Duodenal mucosa (tissue), 2 donors: ENCODE measurements around the gene FAM83B.

Source experiments
- H3K27ac ChIP-seq: one replicate; pipeline ENCODE4 v1.7.0; 2013; ENCODE audit warnings: low read depth, low read length
- H3K27me3 ChIP-seq, 2 donors: one replicate each; pipeline ENCODE4 v1.7.0; 2013; ENCODE audit warnings: low read length in 2 of 2, control low read depth in 1 of 2; ENCODE audit not compliant: insufficient read depth in 2 of 2, control insufficient read depth in 1 of 2
- H3K36me3 ChIP-seq, 2 donors: one replicate each; pipeline ENCODE4 v1.7.0; 2013; ENCODE audit warnings: low read length in 2 of 2, control low read depth in 1 of 2; ENCODE audit not compliant: insufficient read depth in 2 of 2, control insufficient read depth in 1 of 2
- H3K4me1 ChIP-seq, 2 donors: one replicate each; pipeline ENCODE4 v1.7.0; 2013; ENCODE audit warnings: low read length in 2 of 2, control low read depth in 1 of 2; ENCODE audit not compliant: insufficient read depth in 2 of 2, control insufficient read depth in 1 of 2
- H3K4me3 ChIP-seq, 2 donors: one replicate each; pipeline ENCODE4 v1.7.0; 2013; ENCODE audit warnings: low read length in 2 of 2, low read depth in 1 of 2
- H3K9ac ChIP-seq, 2 donors: one replicate each; pipeline ENCODE4 v1.7.0; 2013; ENCODE audit warnings: low read length in 2 of 2, low read depth in 1 of 2
- H3K9me3 ChIP-seq, 2 donors: one replicate each; pipeline ENCODE4 v1.7.0; 2013; ENCODE audit warnings: low read length in 2 of 2, control low read depth in 1 of 2; ENCODE audit not compliant: control insufficient read depth in 1 of 2

The FAM83B gene

GRCh38 chr6:54987633-54988290 is 141.2 kb downstream of the FAM83B start:
- no peaks in the 10 kb centered on the region for H3K27me3 ChIP-seq
- no peak overlapping the region for H3K9ac ChIP-seq
- H3K4me1 ChIP-seq = peaks cover 0 to 15% of the 10 kb centered on the region in 2 donors
- no peak overlapping the region for H3K4me3 ChIP-seq
- H3K36me3 ChIP-seq = no peaks in the 10 kb centered on the region
- H3K27ac ChIP-seq = no peak overlapping the region
- peaks cover 4 to 5% of the 10 kb centered on the region in 2 donors for H3K9me3 ChIP-seq

GRCh38 chr6:54988576-54988975 is 142.0 kb downstream of the FAM83B start:
- Histone ChIP-seq H3K27ac (no peak overlapping the region), H3K9ac (no peak overlapping the region), H3K4me3 (no peak overlapping the region), H3K9me3 (peaks cover 4 to 5% of the 10 kb centered on the region in 2 donors), H3K36me3 (no peaks in the 10 kb centered on the region), H3K4me1 (peaks cover 0 to 15% of the 10 kb centered on the region in 2 donors), H3K27me3 (no peaks in the 10 kb centered on the region)

- H3K4me3 ChIP-seq = no peak overlapping the region
- no peak overlapping the region for H3K9ac ChIP-seq
- no peaks in the 10 kb centered on the region for H3K27me3 ChIP-seq
- peaks cover 4 to 5% of the 10 kb centered on the region in 2 donors for H3K9me3 ChIP-seq
- peaks cover 0 to 15% of the 10 kb centered on the region in 2 donors for H3K4me1 ChIP-seq
- H3K36me3 ChIP-seq = no peaks in the 10 kb centered on the region
- H3K27ac ChIP-seq = no peak overlapping the region
Measured at GRCh38 chr6:54990001-54990400, 143.4 kb downstream of the FAM83B start.
